GM19455 (cell line): ENCODE measurements around the gene AASS.
"Not testable (repeated sequence)": the region's sequence is repeated elsewhere in the genome, so short reads cannot be mapped to it uniquely, and the experiment has no call there.

Source experiments
- ATAC-seq: cut with Tn5 transposase; IDR thresholded peaks from one replicate; pipeline ENCODE4 v1.9.1; 2021; ENCODE audit not compliant: unreplicated experiment

The AASS gene

DNA sequence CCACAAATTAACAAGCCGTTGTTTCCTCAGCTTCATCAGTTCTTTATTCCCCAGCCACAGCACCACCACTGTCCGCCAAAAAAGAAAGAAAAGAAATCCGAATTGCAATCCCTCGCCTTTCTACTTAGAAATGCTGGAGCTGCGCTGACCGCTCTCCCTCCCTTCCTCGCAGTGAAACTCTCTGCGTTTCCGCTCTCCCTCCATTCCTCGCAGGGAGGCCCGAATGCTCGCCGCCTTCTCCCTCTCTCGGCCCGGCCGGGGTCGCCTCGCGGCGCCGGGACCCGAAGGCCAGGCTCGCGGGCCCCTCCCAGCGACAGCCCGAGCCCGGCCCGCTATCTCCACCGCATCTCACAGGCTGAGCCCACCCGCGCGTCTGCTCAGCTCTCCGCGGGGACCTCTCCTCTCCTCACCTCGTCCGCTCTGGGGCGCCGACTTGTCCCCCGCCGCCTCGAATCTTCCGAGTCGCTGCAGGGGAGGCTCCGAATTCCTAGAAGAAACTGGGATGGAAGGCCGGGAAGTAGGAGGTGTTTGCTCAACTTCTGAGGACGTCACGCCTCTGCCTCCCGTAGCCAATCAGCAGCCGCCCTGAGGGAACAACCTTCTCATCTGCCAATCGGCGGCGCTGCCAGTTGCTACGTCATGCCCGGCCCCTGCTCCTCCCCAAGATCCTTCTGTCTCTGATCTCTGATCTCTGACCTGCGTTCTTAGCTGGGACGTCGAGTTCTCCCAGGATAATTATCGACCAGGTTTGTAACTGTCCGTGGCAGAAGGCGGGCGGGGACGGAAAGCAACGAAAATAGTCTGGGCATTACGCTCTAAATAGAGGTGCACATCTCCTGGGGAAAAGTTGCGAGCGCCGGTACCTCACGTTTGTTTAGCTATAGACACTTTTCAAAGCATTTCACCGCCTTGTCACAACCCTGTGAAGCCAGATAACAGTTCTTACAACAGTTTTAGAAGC lies at the start of gene AASS:
AASS (minus strand) TSS at position 499 of the 961 bp plus-strand sequence. CDS start 10,523 bp downstream, outside the sequence.
- peak; percentile 100 for ATAC-seq

DNA sequence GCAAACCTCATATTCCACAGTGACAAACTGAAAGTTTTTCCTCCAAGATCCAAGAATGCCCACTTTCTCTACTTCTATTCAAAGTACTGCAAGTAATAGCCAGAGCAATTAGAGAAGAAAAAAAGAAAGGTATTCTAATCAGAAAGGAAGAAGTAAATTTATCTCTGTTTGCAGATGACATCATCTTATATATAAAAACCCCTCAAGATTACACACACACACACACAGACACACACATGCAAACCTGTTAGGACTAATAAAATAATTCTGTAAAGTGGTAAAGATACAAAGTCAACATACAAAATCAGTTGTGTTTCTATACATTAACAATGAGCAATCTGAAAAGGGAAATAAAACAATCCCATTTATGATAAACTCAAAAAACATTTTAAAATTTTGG lies 44.7 kb upstream of the AASS start:
- no peak for ATAC-seq

GRCh38 chr7:122183106-122183505 lies 39.1 kb upstream of the AASS start:
- ATAC-seq: no peak

DNA sequence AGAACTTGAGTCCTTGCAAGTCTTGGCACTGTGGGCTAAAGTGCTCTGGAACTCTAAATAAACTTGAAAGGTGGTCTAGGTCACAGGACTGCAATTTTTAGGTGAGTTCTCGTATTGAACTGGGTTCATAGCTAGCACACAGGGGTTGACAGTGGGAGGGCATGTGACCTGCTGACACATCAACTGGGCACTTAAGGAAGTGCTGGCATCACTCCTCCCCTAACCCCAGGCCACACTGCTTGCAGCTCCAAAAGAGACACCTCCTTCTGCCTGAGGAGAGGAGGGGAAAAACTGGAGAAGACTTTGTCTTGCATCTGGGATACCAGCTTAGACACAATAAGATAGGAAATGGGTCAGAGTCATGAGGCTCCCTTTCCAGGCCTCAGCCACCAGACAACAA lies 38.0 kb upstream of the AASS start:
- ATAC-seq: no peak

DNA sequence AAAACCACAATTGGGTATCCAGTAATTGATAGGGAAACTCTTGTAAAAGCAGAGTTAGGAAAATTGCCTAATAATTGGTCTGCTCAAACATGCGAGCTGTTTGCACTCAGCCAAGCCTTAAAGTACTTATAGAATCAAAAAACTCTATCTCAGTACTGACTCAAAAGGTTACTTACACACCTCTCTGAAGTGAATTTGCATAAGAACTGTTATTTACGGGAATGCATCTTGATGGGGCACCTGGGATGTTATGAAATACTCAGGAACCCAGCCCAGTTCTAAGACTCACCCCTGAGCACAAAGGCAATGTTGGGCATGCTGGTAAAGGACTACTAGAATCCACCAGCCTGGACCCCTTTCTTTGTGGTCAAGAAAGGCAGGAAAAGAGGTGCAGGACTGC lies 28.1 kb upstream of the AASS start:
- not testable (repeated sequence) for ATAC-seq

DNA sequence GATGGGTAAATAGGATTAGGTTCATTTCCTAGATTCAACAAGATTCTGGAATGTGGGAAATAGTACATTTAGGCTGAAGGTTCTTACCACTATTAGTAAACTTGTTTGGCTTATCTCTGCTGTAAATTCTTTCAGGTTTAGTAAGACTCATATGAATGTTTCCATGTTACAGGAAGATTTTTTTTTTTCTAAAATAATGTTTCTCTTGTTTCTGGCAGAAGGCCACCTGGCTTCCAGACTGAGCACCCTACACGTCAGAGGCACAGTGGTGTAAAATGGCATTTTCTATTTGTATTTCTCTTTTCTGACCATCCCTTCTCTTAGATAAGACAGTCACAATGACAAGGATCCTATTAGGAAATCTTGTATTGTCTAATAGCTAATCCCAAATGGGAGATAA lies 22.7 kb upstream of the AASS start:
- ATAC-seq: no peak

- no peak for ATAC-seq
These were observed 22.2 kb upstream of the AASS start for GRCh38 chr7:122166275-122166674.

- no peak for ATAC-seq
These were observed 17.6 kb upstream of the AASS start for GRCh38 chr7:122161628-122162027.

DNA sequence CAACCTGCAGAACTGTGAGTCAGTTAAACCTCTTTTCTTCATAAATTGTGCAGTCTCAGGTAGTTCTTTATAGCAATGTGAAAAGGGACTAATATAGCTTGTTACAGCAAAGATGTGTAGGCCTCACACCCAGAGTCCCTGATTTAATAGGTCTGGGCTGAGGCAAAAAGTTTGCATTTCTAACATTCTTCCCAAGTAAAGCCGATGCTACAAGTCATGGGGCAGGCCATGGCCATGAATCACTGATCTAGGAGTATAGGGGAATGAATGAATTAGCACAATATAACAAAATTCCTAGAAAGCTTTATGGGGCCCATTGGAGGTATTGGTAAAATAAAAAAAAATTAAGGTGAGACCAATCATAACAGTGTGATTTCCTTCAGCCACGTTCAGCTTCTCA lies 11.5 kb upstream of the AASS start:
- no peak for ATAC-seq

DNA sequence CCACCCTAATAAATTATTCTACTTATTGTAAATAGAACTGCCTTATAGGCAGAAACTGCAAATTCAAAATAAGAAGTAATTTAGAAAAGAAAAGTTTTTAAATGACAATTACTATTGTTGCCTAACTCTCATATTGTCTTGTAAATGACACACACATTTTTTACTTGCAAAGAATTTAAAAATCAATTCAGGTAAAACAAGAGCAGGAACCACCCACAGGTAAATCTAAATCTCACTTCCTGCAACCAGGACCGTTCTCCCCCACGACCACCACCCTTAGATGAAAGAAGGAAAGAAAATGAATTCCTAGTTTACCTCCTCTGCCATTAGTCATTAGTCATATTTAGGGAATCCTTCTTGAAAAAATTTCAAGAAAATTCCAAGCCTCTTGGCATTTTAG lies 4.8 kb upstream of the AASS start:
- ATAC-seq: no peak

GRCh38 chr7:122148081-122148480 lies 4.0 kb upstream of the AASS start:
- ATAC-seq: no peak

- ATAC-seq: no peak
These were observed 2.0 kb upstream of the AASS start for GRCh38 chr7:122145937-122146645.

GRCh38 chr7:122143376-122143750 lies 686 bp downstream of the AASS start:
- no peak for ATAC-seq

DNA sequence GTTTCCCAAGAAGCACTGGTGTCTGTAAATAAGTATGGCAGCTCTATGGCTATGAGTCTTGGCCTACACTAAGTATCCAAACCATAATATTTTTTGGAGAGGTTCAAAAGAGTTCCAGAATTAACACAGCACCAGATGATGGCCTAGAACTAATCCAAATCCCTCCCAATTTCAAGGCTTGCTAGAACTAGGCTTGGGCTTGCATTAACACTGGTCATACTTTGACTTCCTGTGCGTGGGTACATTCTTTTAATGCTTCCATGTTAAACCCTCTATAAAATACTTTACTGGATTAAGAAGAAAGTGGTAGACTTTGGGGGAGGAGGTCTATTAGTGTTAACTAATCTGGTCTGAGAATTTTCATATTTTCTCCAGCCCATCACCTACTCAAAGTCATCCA lies 3.1 kb downstream of the AASS start:
- ATAC-seq: no peak

DNA sequence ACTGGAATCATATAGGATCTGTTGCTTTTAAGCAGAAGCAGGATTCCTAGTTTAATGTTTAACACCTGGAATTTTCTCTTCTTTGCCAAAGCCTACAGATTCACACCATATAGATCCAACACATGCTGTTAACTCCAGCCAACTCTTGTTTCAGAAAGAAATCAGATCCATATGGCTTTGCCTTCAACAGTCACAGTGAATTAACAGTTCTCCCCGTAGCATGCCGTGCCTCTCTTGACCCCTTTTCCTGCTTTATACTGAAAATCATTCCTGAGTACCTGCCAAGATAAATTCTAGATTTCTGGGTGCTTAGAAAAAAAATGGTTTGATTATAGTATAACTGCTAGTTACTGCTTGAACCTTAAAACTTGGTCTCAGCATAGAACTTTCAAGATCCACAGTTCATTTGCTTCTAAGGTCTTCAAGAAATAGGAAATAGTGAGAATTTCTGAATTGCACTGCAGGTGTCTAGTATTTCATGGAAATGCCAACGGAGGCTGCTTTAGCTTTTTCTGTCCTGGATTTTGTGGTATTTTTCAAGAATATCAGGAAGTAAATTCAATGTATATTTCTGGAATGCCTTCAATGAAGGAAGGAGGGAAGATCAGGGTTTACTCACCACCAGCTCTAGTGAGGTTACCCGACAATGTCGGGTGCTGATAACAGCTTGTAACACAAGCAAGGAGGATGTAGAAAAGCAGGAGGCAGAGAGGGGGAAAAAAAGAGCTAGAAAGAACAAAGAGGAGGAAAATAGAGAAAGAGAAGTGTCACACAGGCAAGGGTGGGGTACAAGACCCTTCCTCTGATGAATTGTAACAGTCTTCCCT lies 6.6 kb downstream of the AASS start:
- ATAC-seq: no peak

DNA sequence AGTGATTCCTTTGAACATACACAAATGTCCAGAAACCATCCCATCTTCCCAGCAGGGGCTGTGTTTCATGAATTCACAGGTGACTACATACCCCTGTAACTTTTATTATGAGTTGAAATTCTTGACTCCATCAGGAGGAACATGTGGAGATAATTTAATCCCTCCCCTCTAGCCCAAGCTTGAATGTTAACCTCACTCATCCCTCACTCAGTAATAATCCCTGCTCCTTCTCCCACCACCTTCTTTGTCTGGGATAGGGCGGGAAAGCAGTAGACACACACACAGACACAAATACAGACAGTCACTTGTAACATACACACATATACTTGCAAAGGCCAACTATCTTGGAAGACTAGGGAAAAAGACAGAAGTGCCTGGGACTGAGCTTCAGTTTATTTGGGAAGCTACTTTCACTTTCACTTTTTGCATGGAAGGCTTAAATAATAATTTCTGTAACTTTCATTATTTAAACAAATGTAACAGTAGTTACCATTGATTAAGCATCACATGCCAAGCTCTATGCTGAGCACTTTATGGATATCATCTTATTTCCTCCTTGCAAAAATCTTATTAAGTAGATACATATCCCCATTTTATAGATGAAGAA lies 7.3 kb downstream of the AASS start:
- ATAC-seq: no peak

DNA sequence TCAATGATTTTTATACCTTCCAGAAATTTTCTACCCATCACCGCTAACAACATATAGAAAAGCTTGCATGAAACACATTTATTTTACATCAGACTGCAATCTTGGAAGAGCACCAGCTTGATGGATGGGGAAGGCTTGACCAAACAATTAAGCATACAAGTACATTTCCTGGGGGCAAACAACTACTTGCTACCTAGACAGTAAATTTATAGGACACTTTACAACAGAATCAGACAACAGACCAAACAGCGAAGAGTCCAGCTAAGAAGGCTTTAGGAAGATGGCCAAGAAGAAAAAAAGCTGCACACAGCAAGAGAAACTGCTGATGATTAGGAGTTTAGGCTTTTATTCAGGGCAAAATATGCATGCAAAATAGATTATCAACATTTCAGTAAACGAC lies 8.0 kb downstream of the AASS start:
- no peak for ATAC-seq

DNA sequence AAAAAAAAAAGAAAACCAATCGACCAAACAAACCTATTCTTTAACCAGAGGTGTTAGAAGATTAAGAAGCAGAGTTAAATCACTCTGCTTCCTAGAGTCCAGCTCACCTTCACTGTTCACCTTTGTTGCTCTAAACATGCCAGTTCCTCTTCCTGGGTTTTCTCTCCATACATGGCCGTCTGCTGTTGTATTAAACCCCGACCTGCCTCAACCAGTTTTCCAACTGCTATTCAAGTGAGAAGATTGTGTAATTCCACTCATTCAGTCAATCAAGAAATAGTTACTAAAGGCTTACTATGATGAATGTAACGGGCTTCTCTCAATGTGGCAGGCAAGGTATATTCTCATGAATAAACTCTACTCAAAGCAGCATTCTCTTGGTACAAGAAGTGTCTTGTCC lies 8.8 kb downstream of the AASS start:
- ATAC-seq: no peak

DNA sequence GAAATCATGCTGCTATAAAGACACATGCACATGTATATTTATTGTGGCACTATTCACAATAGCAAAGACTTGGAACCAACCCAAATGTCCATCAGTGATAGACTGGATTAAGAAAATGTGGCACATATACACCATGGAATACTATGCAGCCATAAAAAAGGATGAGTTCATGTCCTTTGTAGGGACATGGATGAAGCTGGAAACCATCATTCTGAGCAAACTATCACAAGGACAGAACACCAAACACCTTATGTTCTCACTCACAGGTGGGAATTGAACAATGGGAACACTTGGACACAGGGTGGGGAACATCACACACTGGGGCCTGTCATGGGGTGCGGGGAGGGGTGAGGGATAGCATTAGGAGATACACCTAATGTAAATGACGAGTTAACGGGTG lies 9.3 kb downstream of the AASS start:
- not testable (repeated sequence) for ATAC-seq

DNA sequence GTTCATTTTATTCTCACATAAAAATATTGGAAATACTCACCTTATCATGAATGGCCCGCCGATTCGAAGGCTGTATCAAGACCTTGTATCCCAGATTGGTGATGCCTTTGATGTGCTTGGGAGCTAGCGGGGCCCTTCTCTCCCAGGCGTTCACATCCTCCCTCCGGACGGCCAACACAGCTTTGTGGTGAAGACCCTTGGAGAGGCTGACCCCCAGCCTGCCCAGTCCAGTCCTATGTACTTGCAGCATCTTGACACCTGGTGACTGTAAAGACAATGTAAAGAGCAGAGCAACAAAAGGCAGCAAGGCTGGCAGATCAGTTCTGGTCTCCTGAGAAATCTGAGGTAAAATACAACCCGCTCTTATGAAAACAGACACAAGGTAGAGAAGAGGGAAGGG lies 10.6 kb downstream of the AASS start:
- no peak for ATAC-seq

GRCh38 chr7:122132341-122132740 lies 11.7 kb downstream of the AASS start:
- ATAC-seq: no peak
